IMR-90 (cell line): ENCODE measurements around the gene THOP1. TPM values are rescaled to one million over a fixed set of nuclear protein-coding genes. Genes with fewer than 3 reads are reported as not detected.

Experiments used
- ATAC-seq: fragments of 200-7000 bp; cut with Tn5 transposase; 2 replicates; pipeline ENCODE4 v1.9.1; 2020; ENCODE audit warnings: low read depth, mild to moderate bottlenecking, moderate library complexity
- BruUV-seq: library from RNA; stranded (reverse); fragments of 400-500 nt; replicated peaks from 2 replicates; lab custom pipeline; 2021; lab: Mats Ljungman, UMichigan
- CTCF ChIA-PET: fragments of 300-600 bp; formaldehyde crosslinking; extraction: SDS; loops from one replicate; lab custom pipeline; 2021; ENCODE audit warnings: antibody characterized with exemption; lab: Yijun Ruan, JAX
- POLR2A ChIA-PET: fragments of 300-600 bp; sonication (Branson Sonifier 250); formaldehyde crosslinking; loops from one replicate; lab custom pipeline; 2022; ENCODE audit warnings: antibody characterized with exemption; ENCODE audit not compliant: unreplicated experiment; lab: Charles Lee
- DNase-seq: peaks from one replicate; pipeline ENCODE4 v3.0.0; 2013
- H2AFZ ChIP-seq: replicated peaks from 2 replicates; pipeline ENCODE3; 2013; ENCODE audit warnings: low read length, mild to moderate bottlenecking; ENCODE audit not compliant: poor library complexity
- H2AK5ac ChIP-seq: 2 replicates; pipeline ENCODE4 v1.6.1; 2013; ENCODE audit warnings: low read depth, low read length, inconsistent platforms
- H2AK9ac ChIP-seq: replicated peaks from 2 replicates; pipeline ENCODE3; 2013; ENCODE audit warnings: mild to moderate bottlenecking, low read depth, low read length, moderate library complexity; ENCODE audit not compliant: poor library complexity
- H2BK120ac ChIP-seq: 2 replicates; pipeline ENCODE4 v1.6.1; 2013; ENCODE audit warnings: low read depth, low read length, inconsistent platforms
- H2BK15ac ChIP-seq: 3 replicates; pipeline ENCODE4 v1.6.1; 2013; ENCODE audit warnings: low read depth, low read length, inconsistent platforms
- H2BK20ac ChIP-seq: 2 replicates; pipeline ENCODE4 v1.6.1; 2013; ENCODE audit warnings: low read depth, mild to moderate bottlenecking, inconsistent platforms, low read length, moderate library complexity
- H2BK5ac ChIP-seq: 2 replicates; pipeline ENCODE4 v1.6.1; 2013; ENCODE audit warnings: mild to moderate bottlenecking, low read depth, low read length, inconsistent platforms; ENCODE audit not compliant: poor library complexity, severe bottlenecking
- H3K14ac ChIP-seq: replicated peaks from 2 replicates; pipeline ENCODE4 v1.6.1; 2013; ENCODE audit warnings: low read depth, low read length, inconsistent platforms
- H3K18ac ChIP-seq: 2 replicates; pipeline ENCODE4 v1.6.1; 2013; ENCODE audit warnings: low read depth, low read length, control low read depth
- H3K23ac ChIP-seq: 2 replicates; pipeline ENCODE4 v1.6.1; 2013; ENCODE audit warnings: low read depth, low read length, inconsistent platforms
- H3K27ac ChIP-seq: 2 replicates; pipeline ENCODE4 v1.5.1; 2013; ENCODE audit warnings: mild to moderate bottlenecking, control low read depth, low read length; ENCODE audit not compliant: insufficient read depth
- H3K27me3 ChIP-seq: 2 replicates; pipeline ENCODE4 v1.6.1; 2013; ENCODE audit warnings: low read length; ENCODE audit not compliant: control insufficient read depth, insufficient read depth
- H3K36me3 ChIP-seq: 2 replicates; pipeline ENCODE4 v1.6.1; 2013; ENCODE audit warnings: low read length, mixed read lengths; ENCODE audit not compliant: control insufficient read depth, insufficient read depth
- H3K4ac ChIP-seq: 2 replicates; pipeline ENCODE4 v1.6.1; 2013; ENCODE audit warnings: low read depth, low read length, inconsistent platforms
- H3K4me1 ChIP-seq: 2 replicates; pipeline ENCODE4 v1.6.1; 2013; ENCODE audit warnings: low read length, mixed read lengths; ENCODE audit not compliant: control insufficient read depth, insufficient read depth
- H3K4me2 ChIP-seq: 2 replicates; pipeline ENCODE4 v1.6.1; 2013; ENCODE audit warnings: low read depth, mild to moderate bottlenecking, control low read depth, low read length, moderate library complexity
- H3K4me3 ChIP-seq: 2 replicates; pipeline ENCODE4 v1.5.1; 2013; ENCODE audit warnings: low read depth, mild to moderate bottlenecking, control low read depth, low read length, moderate library complexity; ENCODE audit not compliant: insufficient read depth
- H3K56ac ChIP-seq: 2 replicates; pipeline ENCODE4 v1.6.1; 2013; ENCODE audit warnings: low read length, inconsistent platforms; ENCODE audit not compliant: insufficient read depth; ENCODE audit errors: extremely low read depth
- H3K79me1 ChIP-seq, 2 experiments: 2 replicates each; pipeline ENCODE4 v1.6.1; 2013; ENCODE audit warnings: low read length in 2 of 2, inconsistent platforms in 1 of 2, low read depth in 1 of 2
- H3K9ac ChIP-seq: 2 replicates; pipeline ENCODE4 v1.6.1; 2013; ENCODE audit warnings: low read depth, low read length, control low read depth
- H3K9me1 ChIP-seq: 2 replicates; pipeline ENCODE4 v1.6.1; 2013; ENCODE audit warnings: low read length, inconsistent platforms; ENCODE audit not compliant: insufficient read depth
- H3K9me3 ChIP-seq: 2 replicates; pipeline ENCODE4 v1.6.1; 2013; ENCODE audit warnings: low read length; ENCODE audit not compliant: control insufficient read depth, insufficient read depth
- H4K20me1 ChIP-seq: 2 replicates; pipeline ENCODE4 v1.6.1; 2013; ENCODE audit warnings: low read length, inconsistent platforms; ENCODE audit not compliant: insufficient read depth
- H4K5ac ChIP-seq: 2 replicates; pipeline ENCODE4 v1.6.1; 2013; ENCODE audit warnings: mild to moderate bottlenecking, low read depth, low read length, control low read depth
- H4K8ac ChIP-seq, 2 experiments: 2 replicates each; pipeline ENCODE4 v1.6.1; 2013; ENCODE audit warnings: low read depth in 2 of 2, low read length in 2 of 2, control low read depth in 1 of 2, inconsistent platforms in 1 of 2
- H4K91ac ChIP-seq: 2 replicates; pipeline ENCODE4 v1.6.1; 2013; ENCODE audit warnings: low read depth, low read length, inconsistent platforms; ENCODE audit not compliant: insufficient read depth
- BHLHE40 ChIP-seq: fragments of 150-350 bp; IDR thresholded peaks from 2 replicates; pipeline ENCODE4 v1.6.1; 2016; ENCODE audit warnings: mild to moderate bottlenecking, low read depth, low read length
- FOS ChIP-seq: fragments of 150-350 bp; IDR thresholded peaks from 2 replicates; pipeline ENCODE4 v1.6.1; 2016; ENCODE audit warnings: low read depth, low read length
- MXI1 ChIP-seq: IDR thresholded peaks from 2 replicates; pipeline ENCODE4 v1.6.1; 2012; ENCODE audit warnings: low read depth, mild to moderate bottlenecking, low read length, moderate library complexity, borderline replicate concordance
- RCOR1 ChIP-seq: IDR thresholded peaks from 2 replicates; pipeline ENCODE4 v1.6.1; 2012; ENCODE audit warnings: mild to moderate bottlenecking, low read length, improper control_type of control experiment; ENCODE audit not compliant: insufficient replicate concordance
- WGBS, 2 experiments: methylation state at CpG; one replicate each; pipeline versions ENCODE4 v1.1.5 to v1.1.7; 2013; ENCODE audit warnings: missing lambda C conversion rate in 2 of 2; ENCODE audit not compliant: insufficient read length in 1 of 2; ENCODE audit errors: extremely low coverage in 2 of 2; 5-methylcytosine and 5-hydroxymethylcytosine counted together
- dilution Hi-C: fragments of 300-500 bp; cut with HindIII; formaldehyde crosslinking; loops from one replicate; pipeline ENCODE4 v1.14.3; 2018; ENCODE audit warnings: low sequenced_read_pairs; ENCODE audit not compliant: unreplicated experiment
- in situ Hi-C: fragments of 300-500 bp; cut with MboI; formaldehyde crosslinking; loops from 3 replicates; pipeline ENCODE4 v1.14.3; 2019; ENCODE audit warnings: low sequenced_read_pairs, inconsistent platforms, mixed read lengths
- intact Hi-C: fragments of 100-400 bp; cut with micrococcal nuclease; formaldehyde crosslinking; loops from 2 replicates; pipeline ENCODE4 v1.10.0; 2022
- polyA plus RNA-seq, 3 experiments: library from polyadenylated mRNA; depleted of rRNA; stranded (reverse); fragments of >200 nt; gene quantifications; 2 replicates each; pipeline ENCODE4 v1.2.3, GENCODE V29; 2012; ENCODE audit warnings: low replicate concordance in 1 of 3
- total RNA-seq: library from RNA; depleted of rRNA; stranded (reverse); fragments of >200 nt; gene quantifications from 2 replicates; pipeline ENCODE4 v1.2.3, GENCODE V29; 2012
- TF ChIP-seq, protein P1 (sequence below): fragments of 150-350 bp; IDR thresholded peaks from 2 replicates; pipeline ENCODE4 v1.6.1; 2017; ENCODE audit warnings: mild to moderate bottlenecking, antibody characterized with exemption, low read length, low read depth

Gene THOP1
- total and polyA plus RNA-seq, 2 of the 4 experiments (the other 2 are of a cell fraction), result 57.5 to 91.9 TPM

DNA sequence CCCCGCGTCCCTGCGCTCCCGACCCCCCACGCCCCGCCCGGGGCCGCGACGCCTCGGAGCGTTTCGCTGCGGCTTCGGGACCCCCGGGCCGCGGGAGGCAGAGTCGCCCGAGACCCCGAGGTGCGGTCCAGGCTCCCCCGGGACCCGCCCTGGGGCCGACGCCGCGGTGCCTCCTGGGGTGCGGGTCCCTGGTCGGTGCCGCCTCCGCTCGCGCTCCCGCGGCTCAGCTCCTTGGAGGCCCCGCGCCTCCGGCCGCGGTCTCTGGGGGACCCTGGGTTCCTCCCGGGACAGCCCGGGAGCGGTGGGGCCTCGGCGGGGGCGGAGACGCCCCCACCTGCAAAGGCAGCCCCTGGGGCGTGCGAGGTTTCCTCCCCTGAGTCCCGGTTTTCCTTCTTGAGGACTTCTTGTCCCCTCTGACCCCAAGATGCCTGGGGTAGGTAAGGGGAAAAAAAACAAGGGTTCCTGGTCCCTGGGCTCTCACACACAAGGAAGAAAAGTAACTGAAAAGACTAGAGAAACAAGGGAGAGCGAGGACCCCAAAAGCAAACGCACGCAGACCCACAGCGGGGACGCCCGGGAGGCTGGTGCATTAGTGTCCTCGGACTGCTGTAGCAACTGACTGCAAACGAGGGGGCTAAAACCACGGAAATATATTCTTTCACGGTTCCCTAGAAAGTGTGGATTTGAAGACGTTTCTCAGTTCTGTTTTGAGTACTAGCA is 56.7 kb downstream of the THOP1 start:
- Histone ChIP-seq H2AK9ac (peak overlapping the region; percentile 73), H3K79me1 (peaks cover 26 to 44% of the 10 kb centered on the region in 2 experiments), H3K18ac (no peak overlapping the region), H4K5ac (no peak overlapping the region), H2AFZ (peak overlapping the region; percentile 100), H3K4me2 (peak overlapping the region; percentile 100), H3K23ac (peak overlapping the region; percentile 45; the same call in 1 of the 2 replicates), H2BK20ac (no peak overlapping the region), H3K9ac (peak overlapping the region; percentile 67), H3K4me1 (peaks cover 3% of the 10 kb centered on the region), H2BK5ac (no peak overlapping the region), H3K4me3 (peak overlapping the region; percentile 98), H3K56ac (peak overlapping the region; percentile 20; the same call in 1 of the 2 replicates), H2BK120ac (no peak overlapping the region), H3K36me3 (peaks cover 11% of the 10 kb centered on the region), H2AK5ac (0 out of 2 replicates have a peak overlapping the region, but pooled peaks have one; percentile 33), H3K14ac (no peak overlapping the region), H3K9me1 (no peaks in the 10 kb centered on the region), H2BK15ac (no peak overlapping the region), H3K27ac (peak overlapping the region; percentile 37), H4K20me1 (no peaks in the 10 kb centered on the region), H4K91ac (no peak overlapping the region), H3K9me3 (peaks cover 20% of the 10 kb centered on the region), H4K8ac (0 out of 4 replicates have a peak overlapping the region, but pooled peaks of 1 of the 2 experiments have one; percentile 3), H3K27me3 (no peaks in the 10 kb centered on the region), H3K4ac (no peak overlapping the region)
- ATAC-seq (peak; percentile 6), DNase-seq (no peak)
- ChIA-PET POLR2A (no interaction called here), CTCF (interaction anchor here (0.8 to 1.2 kb wide), 2 partner anchors 46 to 118 kb away, joined by 3 to 4 read pairs; no protein-coding TSS in a partner anchor)
- intact Hi-C loops (no loop called here), dilution Hi-C loops (no loop called here), in situ Hi-C loops (no loop called here)
- no TSS peak for BruUV-seq
- TF ChIP-seq, protein P1, sequence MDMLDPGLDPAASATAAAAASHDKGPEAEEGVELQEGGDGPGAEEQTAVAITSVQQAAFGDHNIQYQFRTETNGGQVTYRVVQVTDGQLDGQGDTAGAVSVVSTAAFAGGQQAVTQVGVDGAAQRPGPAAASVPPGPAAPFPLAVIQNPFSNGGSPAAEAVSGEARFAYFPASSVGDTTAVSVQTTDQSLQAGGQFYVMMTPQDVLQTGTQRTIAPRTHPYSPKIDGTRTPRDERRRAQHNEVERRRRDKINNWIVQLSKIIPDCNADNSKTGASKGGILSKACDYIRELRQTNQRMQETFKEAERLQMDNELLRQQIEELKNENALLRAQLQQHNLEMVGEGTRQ, result no peak
- TF ChIP-seq BHLHE40 (no peak), FOS (no peak), MXI1 (no peak), RCOR1 (no peak)
- WGBS, 2 experiments, result 0% methylated on average over 2 of the region's 62 CpGs; no CpG with 5 or more reads in 1 of the 2 experiments
